Neural cell (in vitro differentiated cells): ENCODE data around the gene ATG7. TPM values are rescaled to one million over a fixed set of nuclear protein-coding genes. Genes with fewer than 3 reads are reported as not detected.

ENCODE experiments used
- H2AFZ ChIP-seq: fragments of 200-600, 300-800 bp; sonication (generic), shearing (Covaris generic); 2 replicates; pipeline ENCODE4 v1.6.0; 2014; ENCODE audit warnings: low read depth, mild to moderate bottlenecking, antibody characterized with exemption, low read length, moderate library complexity
- H3F3A ChIP-seq: fragments of 200-600 bp; shearing (Covaris generic); 2 replicates; pipeline ENCODE4 v1.6.1; 2016; ENCODE audit warnings: mild to moderate bottlenecking, moderate library complexity, mixed read lengths, antibody characterized with exemption, low read length; ENCODE audit not compliant: insufficient read depth, poor library complexity, severe bottlenecking
- H3K27ac ChIP-seq: fragments of 200-600, 300-800 bp; sonication (generic), shearing (Covaris generic); 2 replicates; pipeline ENCODE4 v1.5.1; 2014; ENCODE audit warnings: mild to moderate bottlenecking, low read length, moderate library complexity
- H3K27me3 ChIP-seq: fragments of 300-800, 200-600 bp; sonication (generic), shearing (Covaris generic); 2 replicates; pipeline ENCODE4 v1.6.0; 2014; ENCODE audit warnings: mild to moderate bottlenecking, low read depth, low read length, moderate library complexity; ENCODE audit not compliant: insufficient read depth
- H3K36me3 ChIP-seq: fragments of 300-800, 200-600 bp; sonication (generic), shearing (Covaris generic); 2 replicates; pipeline ENCODE4 v1.5.1; 2014; ENCODE audit warnings: mild to moderate bottlenecking, antibody characterized with exemption, low read length, moderate library complexity; ENCODE audit not compliant: insufficient read depth
- H3K4me2 ChIP-seq: fragments of 300-800, 200-600 bp; sonication (generic), shearing (Covaris generic); 2 replicates; pipeline ENCODE4 v1.6.0; 2014; ENCODE audit warnings: mild to moderate bottlenecking, low read length
- H3K4me3 ChIP-seq: fragments of 300-800, 200-600 bp; sonication (generic), shearing (Covaris generic); 2 replicates; pipeline ENCODE4 v1.5.1; 2014; ENCODE audit warnings: mild to moderate bottlenecking, low read length, moderate library complexity
- H3K79me2 ChIP-seq: fragments of 200-600 bp; shearing (Covaris generic); replicated peaks from 2 replicates; pipeline ENCODE4 v1.6.0; 2014; ENCODE audit warnings: mild to moderate bottlenecking, low read length, moderate library complexity; ENCODE audit not compliant: insufficient read depth
- H3K9ac ChIP-seq: fragments of 300-800, 200-600 bp; sonication (generic), shearing (Covaris generic); 2 replicates; pipeline ENCODE4 v1.6.1; 2016; ENCODE audit warnings: mild to moderate bottlenecking, low read length, mixed read lengths
- H3K9me2 ChIP-seq: fragments of 200-600 bp; shearing (Covaris generic); 2 replicates; pipeline ENCODE4 v1.6.1; 2016; ENCODE audit warnings: mild to moderate bottlenecking, low read length, mixed read lengths; ENCODE audit not compliant: insufficient read depth
- H3K9me3 ChIP-seq: fragments of 200-600, 300-800 bp; sonication (generic), shearing (Covaris generic); 2 replicates; pipeline ENCODE4 v1.6.1; 2016; ENCODE audit warnings: mild to moderate bottlenecking, mixed run types, low read length, moderate library complexity, mixed read lengths
- H4K20me1 ChIP-seq: fragments of 200-600 bp; shearing (Covaris generic); 2 replicates; pipeline ENCODE4 v1.6.1; 2016; ENCODE audit warnings: mild to moderate bottlenecking, mixed run types; ENCODE audit not compliant: insufficient read depth
- EP300 ChIP-seq: fragments of 450-650 bp; conservative IDR thresholded peaks from 2 replicates; pipeline ENCODE4 v1.6.1; 2014; ENCODE audit warnings: antibody characterized with exemption, mild to moderate bottlenecking, moderate library complexity; ENCODE audit not compliant: poor library complexity, severe bottlenecking
- EZH2 ChIP-seq: fragments of 200-600, 300-800 bp; shearing (Covaris generic), sonication (generic); IDR thresholded peaks from 2 replicates; pipeline ENCODE4 v1.6.1; 2014; ENCODE audit warnings: antibody characterized with exemption, low read length, borderline replicate concordance, mild to moderate bottlenecking; ENCODE audit not compliant: insufficient read depth, poor library complexity, severe bottlenecking
- MXI1 ChIP-seq: fragments of 450-650 bp; conservative IDR thresholded peaks from 2 replicates; pipeline ENCODE4 v1.6.1; 2014; ENCODE audit warnings: antibody characterized with exemption, mild to moderate bottlenecking; ENCODE audit not compliant: poor library complexity, severe bottlenecking
- POLR2AphosphoS5 ChIP-seq: IDR thresholded peaks from 2 replicates; pipeline ENCODE4 v1.6.1; 2012
- RAD21 ChIP-seq: fragments of 450-650 bp; conservative IDR thresholded peaks from 2 replicates; pipeline ENCODE4 v1.6.1; 2014; ENCODE audit warnings: antibody characterized with exemption, mild to moderate bottlenecking, moderate library complexity
- REST ChIP-seq: IDR thresholded peaks from 2 replicates; pipeline ENCODE4 v1.6.1; 2012; ENCODE audit warnings: borderline replicate concordance
- SMC3 ChIP-seq: fragments of 450-650 bp; conservative IDR thresholded peaks from 2 replicates; pipeline ENCODE4 v1.6.1; 2014; ENCODE audit warnings: antibody characterized with exemption, mild to moderate bottlenecking, moderate library complexity; ENCODE audit not compliant: poor library complexity
- TAF1 ChIP-seq: IDR thresholded peaks from 2 replicates; pipeline ENCODE4 v1.6.1; 2012; ENCODE audit warnings: low read depth
- polyA plus RNA-seq: library from polyadenylated mRNA; depleted of rRNA; stranded (reverse); fragments of >200 nt; gene quantifications from 2 replicates; pipeline ENCODE4 v1.2.3, GENCODE V29; 2014
- TF ChIP-seq, protein P1 (sequence below): fragments of 450-650 bp; IDR thresholded peaks from 2 replicates; pipeline ENCODE4 v1.5.1; 2014; ENCODE audit warnings: antibody characterized with exemption, mild to moderate bottlenecking, moderate library complexity; ENCODE audit not compliant: poor library complexity, severe bottlenecking

Gene ATG7
- polyA plus RNA-seq, 1 donor from 2014 or later = 28.8 TPM

DNA sequence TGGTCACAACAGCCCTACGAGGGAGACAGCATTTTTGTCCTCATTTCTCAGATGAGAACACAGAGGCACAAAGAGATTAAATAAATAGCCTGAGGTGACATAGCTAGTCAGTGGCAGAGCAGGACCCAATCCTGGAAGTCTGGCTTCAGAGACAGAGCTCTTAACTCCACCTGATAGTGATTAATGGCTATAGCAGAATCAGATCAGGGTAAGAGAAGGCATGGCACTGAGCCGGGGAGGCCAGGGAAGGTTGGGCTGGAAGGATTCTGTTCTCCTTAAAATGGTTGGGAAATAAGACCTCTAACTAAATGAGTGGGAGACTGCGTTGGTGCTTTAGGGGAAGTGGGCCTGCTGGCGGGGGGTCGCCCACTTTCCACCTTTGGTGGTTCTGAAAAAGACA lies 267.0 kb downstream of the ATG7 start:
- Histone ChIP-seq H3K9me2 (no peaks in the 10 kb centered on the region), H3K27ac (no peak overlapping the region)
- TF ChIP-seq, protein P1, sequence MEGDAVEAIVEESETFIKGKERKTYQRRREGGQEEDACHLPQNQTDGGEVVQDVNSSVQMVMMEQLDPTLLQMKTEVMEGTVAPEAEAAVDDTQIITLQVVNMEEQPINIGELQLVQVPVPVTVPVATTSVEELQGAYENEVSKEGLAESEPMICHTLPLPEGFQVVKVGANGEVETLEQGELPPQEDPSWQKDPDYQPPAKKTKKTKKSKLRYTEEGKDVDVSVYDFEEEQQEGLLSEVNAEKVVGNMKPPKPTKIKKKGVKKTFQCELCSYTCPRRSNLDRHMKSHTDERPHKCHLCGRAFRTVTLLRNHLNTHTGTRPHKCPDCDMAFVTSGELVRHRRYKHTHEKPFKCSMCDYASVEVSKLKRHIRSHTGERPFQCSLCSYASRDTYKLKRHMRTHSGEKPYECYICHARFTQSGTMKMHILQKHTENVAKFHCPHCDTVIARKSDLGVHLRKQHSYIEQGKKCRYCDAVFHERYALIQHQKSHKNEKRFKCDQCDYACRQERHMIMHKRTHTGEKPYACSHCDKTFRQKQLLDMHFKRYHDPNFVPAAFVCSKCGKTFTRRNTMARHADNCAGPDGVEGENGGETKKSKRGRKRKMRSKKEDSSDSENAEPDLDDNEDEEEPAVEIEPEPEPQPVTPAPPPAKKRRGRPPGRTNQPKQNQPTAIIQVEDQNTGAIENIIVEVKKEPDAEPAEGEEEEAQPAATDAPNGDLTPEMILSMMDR = no peak
- no peak for TF ChIP-seq RAD21
- no peak for TF ChIP-seq TAF1
- TF ChIP-seq EP300 = no peak
- no peak for TF ChIP-seq SMC3
- TF ChIP-seq REST = no peak
- no peak for TF ChIP-seq EZH2
- no peak for TF ChIP-seq MXI1

GRCh38 chr3:11539677-11540076 lies 267.5 kb downstream of the ATG7 start:
- H4K20me1 ChIP-seq = no peaks in the 10 kb centered on the region
- no peak overlapping the region for H3K27ac ChIP-seq
- no peaks in the 10 kb centered on the region for H3K9me2 ChIP-seq
- H3K9ac ChIP-seq = no peak overlapping the region
- H3K4me2 ChIP-seq = no peak overlapping the region
- no peaks in the 10 kb centered on the region for H3K27me3 ChIP-seq
- H3K4me3 ChIP-seq = no peak overlapping the region
- no peaks in the 10 kb centered on the region for H3F3A ChIP-seq
- no peak overlapping the region for H2AFZ ChIP-seq
- no peaks in the 10 kb centered on the region for H3K79me2 ChIP-seq
- TF ChIP-seq TAF1 (no peak), EP300 (no peak), RAD21 (no peak), REST (no peak), SMC3 (no peak), EZH2 (no peak), MXI1 (no peak), POLR2AphosphoS5 (no peak)
- TF ChIP-seq, protein P1 = no peak
- no peaks in the 10 kb centered on the region for H3K36me3 ChIP-seq
- no peaks in the 10 kb centered on the region for H3K9me3 ChIP-seq

More for the DNA sequence above, 267.0 kb downstream of the ATG7 start:
- Histone ChIP-seq H3K4me2 (no peak overlapping the region), H3K79me2 (no peaks in the 10 kb centered on the region), H3K4me3 (no peak overlapping the region), H3K27me3 (no peaks in the 10 kb centered on the region), H4K20me1 (no peaks in the 10 kb centered on the region), H3K9ac (no peak overlapping the region), H2AFZ (no peak overlapping the region), H3K9me3 (no peaks in the 10 kb centered on the region), H3K36me3 (no peaks in the 10 kb centered on the region), H3F3A (no peaks in the 10 kb centered on the region)
